22Rv1 (cell line): ENCODE results near the gene L2HGDH.
A peak's percentile ranks its signal among the peaks of the same experiment; 100 is the strongest.
"Not testable (repeated sequence)": the region's sequence is repeated elsewhere in the genome, so short reads cannot be mapped to it uniquely, and the experiment has no call there.

Experiments used
- H3K27ac ChIP-seq: fragments of 450-650 bp; 2 replicates; pipeline ENCODE4 v1.5.1; 2017
- ZFX ChIP-seq: fragments of 450-650 bp; IDR thresholded peaks from 2 replicates; pipeline ENCODE4 v1.6.1; 2017; ENCODE audit warnings: antibody characterized with exemption, borderline replicate concordance
- TF ChIP-seq, protein P1 (sequence below): fragments of 450-650 bp; IDR thresholded peaks from 2 replicates; pipeline ENCODE4 v1.5.1; 2017; ENCODE audit warnings: mild to moderate bottlenecking

Gene L2HGDH

DNA sequence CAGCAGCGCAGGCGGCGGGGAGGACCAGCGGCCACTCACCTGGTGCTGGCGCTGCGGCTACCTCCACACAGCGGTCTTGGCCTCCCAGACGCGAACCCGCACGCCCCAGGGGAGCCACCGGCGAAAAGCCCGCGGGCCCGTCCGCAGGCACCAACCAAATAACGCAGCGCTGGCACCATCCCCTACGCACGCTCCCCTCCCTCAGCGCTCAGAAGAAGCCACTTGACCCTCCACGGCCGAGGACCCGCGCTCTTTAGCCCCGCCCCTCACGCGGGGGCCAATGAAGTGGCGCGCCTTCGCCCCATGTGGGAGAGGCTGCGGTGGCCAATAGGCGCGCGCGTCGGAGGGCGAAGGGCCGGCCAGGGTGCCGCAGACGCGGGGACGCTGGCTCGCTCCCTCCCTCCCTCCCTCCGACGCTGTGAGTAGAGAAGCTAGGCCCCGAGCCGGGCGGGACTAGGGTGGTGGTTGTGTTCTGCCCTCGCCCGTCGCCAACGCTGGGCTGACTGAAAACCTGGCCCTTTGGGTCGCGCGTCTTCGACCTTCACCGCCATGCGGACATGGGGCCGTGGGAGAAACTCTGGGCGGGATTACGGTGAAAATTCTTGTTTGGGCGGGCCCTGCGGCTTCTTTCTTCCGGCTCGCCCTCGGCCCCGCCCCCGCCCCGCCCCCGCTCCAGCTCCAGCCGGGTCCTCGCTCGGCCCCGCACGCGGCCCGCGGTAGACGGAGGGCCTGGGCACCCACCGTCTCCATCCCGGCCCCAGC lies at the start of gene L2HGDH, which contains the start of gene DMAC2L:
TSS of gene L2HGDH (minus strand) at position 258 of the 762 bp plus-strand sequence. CDS start at position 179, 79 bp downstream.
TSS of gene DMAC2L (plus strand) at position 353 of the 762 bp plus-strand sequence. CDS start 9,164 bp downstream, outside the sequence.
- TF ChIP-seq, protein P1, sequence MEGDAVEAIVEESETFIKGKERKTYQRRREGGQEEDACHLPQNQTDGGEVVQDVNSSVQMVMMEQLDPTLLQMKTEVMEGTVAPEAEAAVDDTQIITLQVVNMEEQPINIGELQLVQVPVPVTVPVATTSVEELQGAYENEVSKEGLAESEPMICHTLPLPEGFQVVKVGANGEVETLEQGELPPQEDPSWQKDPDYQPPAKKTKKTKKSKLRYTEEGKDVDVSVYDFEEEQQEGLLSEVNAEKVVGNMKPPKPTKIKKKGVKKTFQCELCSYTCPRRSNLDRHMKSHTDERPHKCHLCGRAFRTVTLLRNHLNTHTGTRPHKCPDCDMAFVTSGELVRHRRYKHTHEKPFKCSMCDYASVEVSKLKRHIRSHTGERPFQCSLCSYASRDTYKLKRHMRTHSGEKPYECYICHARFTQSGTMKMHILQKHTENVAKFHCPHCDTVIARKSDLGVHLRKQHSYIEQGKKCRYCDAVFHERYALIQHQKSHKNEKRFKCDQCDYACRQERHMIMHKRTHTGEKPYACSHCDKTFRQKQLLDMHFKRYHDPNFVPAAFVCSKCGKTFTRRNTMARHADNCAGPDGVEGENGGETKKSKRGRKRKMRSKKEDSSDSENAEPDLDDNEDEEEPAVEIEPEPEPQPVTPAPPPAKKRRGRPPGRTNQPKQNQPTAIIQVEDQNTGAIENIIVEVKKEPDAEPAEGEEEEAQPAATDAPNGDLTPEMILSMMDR, result peak; percentile 37
- TF ChIP-seq ZFX, result no peak
- peak within 1 kb of the TSS; percentile 86 for H3K27ac ChIP-seq

DNA sequence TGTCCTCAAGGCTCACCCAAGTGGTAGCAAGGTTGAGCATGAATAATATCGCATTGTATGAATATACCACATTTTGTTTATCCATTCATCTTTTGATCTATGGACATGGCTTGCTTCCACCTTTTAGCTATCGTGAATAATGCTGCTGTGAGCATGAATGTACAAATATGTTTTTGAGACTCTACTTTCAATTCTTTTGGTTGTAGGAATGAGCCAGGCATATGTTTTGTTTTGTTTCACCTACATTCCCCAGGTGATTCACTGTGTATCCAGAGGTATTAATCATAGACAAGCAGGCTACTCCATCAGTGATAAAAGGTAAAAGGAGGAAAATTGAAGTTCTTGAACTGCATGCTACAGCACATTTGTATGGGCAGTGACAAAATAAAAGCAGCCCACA lies 48.8 kb upstream of the L2HGDH start:
- H3K27ac ChIP-seq, result no peak overlapping the region
- TF ChIP-seq ZFX, result no peak
- TF ChIP-seq, protein P1, result no peak

DNA sequence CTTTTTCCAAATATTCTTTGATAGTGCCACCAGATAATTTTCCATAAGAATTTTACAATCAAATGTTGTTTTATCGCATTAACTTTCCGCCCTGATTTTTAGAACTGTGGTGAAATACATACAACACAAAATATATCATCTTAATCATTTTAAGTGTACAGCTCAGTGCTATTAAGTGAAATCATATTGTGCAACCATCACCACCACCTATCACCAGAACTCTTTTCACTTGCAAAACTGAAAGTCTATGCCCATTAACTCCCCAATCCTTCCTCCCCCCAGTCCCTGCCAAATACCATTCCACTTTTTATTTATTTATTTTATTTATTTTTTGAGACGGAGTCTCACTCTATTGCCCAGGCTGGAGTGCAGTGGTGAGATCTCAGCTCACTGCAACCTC lies 48.1 kb upstream of the L2HGDH start:
- TF ChIP-seq, protein P1, result no peak
- no peak for TF ChIP-seq ZFX
- H3K27ac ChIP-seq, result no peak overlapping the region

DNA sequence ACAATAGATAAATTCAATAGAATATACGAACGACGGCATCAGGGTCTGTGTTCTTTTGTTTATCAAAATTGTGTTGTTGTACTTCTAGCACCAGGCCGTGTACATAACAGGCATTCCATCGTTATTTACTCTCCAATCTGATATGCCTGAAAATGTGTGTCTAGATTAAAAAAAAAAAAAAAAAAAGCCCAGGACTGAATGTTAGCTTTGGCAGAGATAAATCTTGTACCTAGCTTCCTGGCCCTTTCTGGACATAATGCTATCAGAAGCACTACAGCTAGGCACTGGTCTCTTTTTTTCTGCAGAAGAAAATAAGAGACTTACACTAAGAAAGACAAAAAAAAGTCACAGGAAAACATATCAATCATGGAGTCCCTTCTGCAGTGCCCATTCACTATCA lies 47.6 kb upstream of the L2HGDH start:
- no peak overlapping the region for H3K27ac ChIP-seq
- no peak for TF ChIP-seq ZFX

DNA sequence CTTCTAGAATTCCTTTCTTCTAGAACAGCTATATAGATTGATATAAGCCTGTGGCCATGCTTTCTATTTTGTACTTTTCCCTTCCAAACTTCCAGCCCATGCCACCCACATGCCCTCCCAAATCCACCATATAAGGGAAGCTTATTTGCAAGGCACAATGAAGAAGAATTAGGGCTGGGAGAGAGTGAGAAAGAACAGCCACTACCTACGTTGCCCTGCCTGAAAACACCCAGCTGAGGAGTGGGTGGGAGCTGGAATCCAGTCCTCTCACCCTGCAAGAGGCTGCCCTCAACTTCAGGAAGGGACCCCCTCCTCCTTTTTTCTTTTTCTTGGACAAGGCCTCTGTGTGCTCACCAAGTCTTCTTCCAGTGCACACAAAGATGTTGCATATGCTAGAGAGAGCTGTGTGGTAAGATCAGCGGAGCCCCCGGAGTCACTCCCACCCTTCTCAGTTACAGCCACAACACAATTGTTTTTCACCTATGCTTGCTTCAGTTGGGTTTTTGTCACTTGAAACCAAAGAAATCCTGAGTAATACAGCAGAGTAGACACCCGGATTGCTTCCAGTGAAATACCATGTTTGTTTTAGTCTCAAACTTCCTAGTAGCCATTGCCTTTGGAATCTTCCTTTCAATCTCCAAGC lies 45.8 kb upstream of the L2HGDH start:
- no peak overlapping the region for H3K27ac ChIP-seq
- TF ChIP-seq, protein P1, result no peak
- no peak for TF ChIP-seq ZFX

DNA sequence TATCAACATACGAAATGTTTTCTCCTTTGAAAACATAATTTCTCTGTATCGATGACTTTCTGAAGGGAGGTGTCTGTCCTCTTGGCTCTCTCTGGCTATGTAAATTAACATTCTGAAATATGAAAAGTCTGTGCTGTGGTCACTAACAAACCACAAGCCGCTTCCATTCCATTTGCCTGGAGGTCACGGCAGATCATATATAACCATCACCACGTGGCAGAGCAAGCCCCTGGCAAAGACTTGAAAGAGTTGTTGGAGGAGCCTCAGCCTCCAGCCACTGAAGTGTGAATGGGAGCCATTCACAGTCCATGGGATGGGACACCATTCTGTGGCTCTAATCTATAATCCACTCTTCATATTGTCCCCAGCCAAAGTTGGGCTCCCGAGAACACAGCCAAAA lies 45.1 kb upstream of the L2HGDH start:
- no peak overlapping the region for H3K27ac ChIP-seq
- no peak for TF ChIP-seq ZFX
- TF ChIP-seq, protein P1, result no peak

DNA sequence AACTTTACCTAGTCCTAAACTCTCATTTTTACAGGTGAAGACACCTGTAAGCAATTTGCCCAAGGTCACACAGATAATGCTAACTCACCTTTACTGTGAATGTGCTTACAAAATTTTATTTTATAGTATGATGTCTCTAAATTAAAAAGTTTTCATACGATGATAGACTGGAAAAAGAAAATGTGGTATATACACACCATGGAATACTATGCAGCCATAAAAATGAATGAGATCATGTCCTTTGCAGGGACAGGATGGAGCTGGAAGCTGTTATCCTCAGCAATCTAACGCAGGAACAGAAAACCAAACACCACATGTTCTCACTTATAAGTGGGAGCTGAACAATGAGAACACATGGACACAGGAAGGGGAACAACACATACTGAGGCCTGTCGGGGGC lies 44.3 kb upstream of the L2HGDH start:
- H3K27ac ChIP-seq, result not testable (repeated sequence)

DNA sequence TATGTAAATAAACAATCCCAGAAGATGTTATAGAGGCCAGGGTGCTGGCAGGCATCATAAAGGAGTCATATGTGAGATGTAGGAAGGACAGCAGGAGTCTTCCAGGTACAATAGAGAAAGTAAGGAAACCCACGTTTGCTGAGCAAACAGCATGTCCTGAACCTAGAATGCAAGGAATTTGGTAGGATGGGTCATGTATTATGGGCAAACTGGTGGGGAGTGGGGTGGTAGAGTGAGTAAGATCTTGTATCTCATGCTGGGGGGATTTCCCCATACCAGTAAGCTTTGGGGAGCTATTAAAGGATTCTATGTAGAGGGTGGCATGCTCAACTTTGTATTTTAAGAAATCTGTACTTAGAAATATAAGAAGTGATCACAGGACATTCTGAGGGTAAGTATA lies 43.7 kb upstream of the L2HGDH start:
- no peak overlapping the region for H3K27ac ChIP-seq
- no peak for TF ChIP-seq ZFX
- TF ChIP-seq, protein P1, result no peak
